GM13977 (cell line): Measurements from ENCODE around the gene ITGB2.
"Not testable (repeated sequence)": the region's sequence is repeated elsewhere in the genome, so short reads cannot be mapped to it uniquely, and the experiment has no call there.

Experiments used
- DNase-seq: peaks from one replicate; pipeline ENCODE4 v3.0.0; 2012; ENCODE audit warnings: low spot score
- CTCF ChIP-seq: IDR thresholded peaks from 2 replicates; pipeline ENCODE4 v1.5.1; 2012; ENCODE audit warnings: mild to moderate bottlenecking, control low read depth; ENCODE audit not compliant: insufficient read depth; ENCODE audit errors: extremely low read depth, missing control alignments
- in situ Hi-C: fragments of 300-500 bp; cut with MboI; formaldehyde crosslinking; loops from one replicate; pipeline ENCODE4 v1.12.0; 2022; ENCODE audit warnings: low sequenced_read_pairs, low pct_unique_long_range_greater_than_20kb, mixed read lengths, inconsistent platforms; ENCODE audit not compliant: unreplicated experiment

Gene ITGB2

GRCh38 chr21:44929799-44930542, 9.3 kb upstream of the ITGB2 start:
- peak; percentile 71 for DNase-seq
- TF ChIP-seq CTCF: no peak
- in situ Hi-C loops: loop anchor here (10.0 to 25.0 kb wide), 2 partner anchors 135 to 418 kb away; no protein-coding TSS in a partner anchor

- DNase-seq: no peak
- no peak for TF ChIP-seq CTCF
- in situ Hi-C loops: loop anchor here (10.0 to 25.0 kb wide), 2 partner anchors 135 to 417 kb away; no protein-coding TSS in a partner anchor
Measured at GRCh38 chr21:44929242-44929798, 8.6 kb upstream of the ITGB2 start.

GRCh38 chr21:44928500-44929241, 8.0 kb upstream of the ITGB2 start:
- in situ Hi-C loops: loop anchor here (10.0 to 25.0 kb wide), 2 partner anchors 134 to 416 kb away; no protein-coding TSS in a partner anchor

GRCh38 chr21:44927587-44928461, 7.1 kb upstream of the ITGB2 start:
- no peak for TF ChIP-seq CTCF
- in situ Hi-C loops: loop anchor here (10.0 to 25.0 kb wide), 2 partner anchors 133 to 416 kb away; no protein-coding TSS in a partner anchor
- peak; percentile 77 for DNase-seq

More at GRCh38 chr21:44928500-44929241, 8.0 kb upstream of the ITGB2 start:
- DNase-seq: not testable (repeated sequence)

GRCh38 chr21:44927259-44927586, 6.5 kb upstream of the ITGB2 start:
- no peak for TF ChIP-seq CTCF
- no peak for DNase-seq
- in situ Hi-C loops: loop anchor here (10.0 to 25.0 kb wide), 2 partner anchors 132 to 415 kb away; no protein-coding TSS in a partner anchor

GRCh38 chr21:44926331-44927101, 5.8 kb upstream of the ITGB2 start:
- peak; percentile 52 for DNase-seq
- in situ Hi-C loops: loop anchor here (10.0 to 25.0 kb wide), 2 partner anchors 132 to 414 kb away; no protein-coding TSS in a partner anchor
- no peak for TF ChIP-seq CTCF
